Measurements from ENCODE around the gene DBI.

- TF ChIP-seq RAD21 (IDR thresholded peaks at IDR 0.05; ENCODE audit: low read length) = no peak
- no peak for TF ChIP-seq CTCF (IDR thresholded peaks at IDR 0.05)
- no peak for TF ChIP-seq TEAD4 (IDR thresholded peaks at IDR 0.05; ENCODE audit: borderline replicate concordance, insufficient read depth)
- no peak for TF ChIP-seq REST (IDR thresholded peaks at IDR 0.05; ENCODE audit: low read depth, low read length)
- no peak for TF ChIP-seq POLR2AphosphoS5 (IDR thresholded peaks at IDR 0.05; ENCODE audit: low read depth, low read length)
- no peak for TF ChIP-seq YY1 (IDR thresholded peaks at IDR 0.05; ENCODE audit: low read depth)
- no peak for TF ChIP-seq EZH2phosphoT487 (IDR thresholded peaks at IDR 0.05; ENCODE audit: borderline replicate concordance, low read depth)
- no peak for TF ChIP-seq TCF12 (IDR thresholded peaks at IDR 0.05)
- no peak for TF ChIP-seq SIN3A (IDR thresholded peaks at IDR 0.05; ENCODE audit: borderline replicate concordance, low read depth, low read length)
- TF ChIP-seq MAX (IDR thresholded peaks at IDR 0.05; ENCODE audit: low read depth) = no peak
- no peak for TF ChIP-seq IRF3 (IDR thresholded peaks at IDR 0.05; ENCODE audit: low read depth, low read length)
- no peak for TF ChIP-seq JUND (IDR thresholded peaks at IDR 0.05)
Measured at GRCh38 chr2:119332953-119333352, 33.8 kb upstream of the DBI start.

All from SK-N-SH (cell line).